GM23338 (cell line): ENCODE results near the gene ESPL1. TPM values are rescaled to one million over a fixed set of nuclear protein-coding genes. Genes with fewer than 3 reads are reported as not detected.

ENCODE experiments used
- ATAC-seq: fragments of 200-7000 bp; cut with Tn5 transposase; 3 replicates; pipeline ENCODE4 v1.9.1; 2020
- DNase-seq: peaks from one replicate; pipeline ENCODE4 v3.0.0-alpha.2; 2015; ENCODE audit warnings: low spot score
- H2AFZ ChIP-seq: fragments of 200-600 bp; sonication (generic); 2 replicates; pipeline ENCODE4 v1.8.0; 2016; ENCODE audit warnings: antibody characterized with exemption, mild to moderate bottlenecking, moderate library complexity
- H3F3A ChIP-seq: fragments of 200-600 bp; sonication (generic); replicated peaks from 2 replicates; pipeline ENCODE4 v1.8.0; 2017; ENCODE audit warnings: antibody characterized with exemption, mixed run types, low read depth
- H3K27ac ChIP-seq: fragments of 200-600 bp; sonication (generic); 2 replicates; pipeline ENCODE4 v1.6.1; 2016; ENCODE audit warnings: low read depth
- H3K27me3 ChIP-seq: fragments of 200-600 bp; sonication (generic); 2 replicates; pipeline ENCODE4 v1.8.0; 2016; ENCODE audit warnings: mild to moderate bottlenecking, mixed run types, moderate library complexity; ENCODE audit not compliant: insufficient read depth
- H3K36me3 ChIP-seq: fragments of 200-600 bp; sonication (generic); 2 replicates; pipeline ENCODE4 v1.8.0; 2016; ENCODE audit warnings: mild to moderate bottlenecking; ENCODE audit not compliant: insufficient read depth
- H3K4me1 ChIP-seq: fragments of 200-600 bp; sonication (generic); 2 replicates; pipeline ENCODE4 v1.8.0; 2016; ENCODE audit warnings: mild to moderate bottlenecking, moderate library complexity; ENCODE audit not compliant: insufficient read depth
- H3K4me2 ChIP-seq: fragments of 200-600 bp; sonication (generic); 2 replicates; pipeline ENCODE4 v1.7.1; 2017; ENCODE audit warnings: mixed run types
- H3K4me3 ChIP-seq: fragments of 200-600 bp; sonication (generic); 2 replicates; pipeline ENCODE4 v1.6.1; 2016; ENCODE audit warnings: mixed run types
- H3K79me2 ChIP-seq: fragments of 200-600 bp; sonication (generic); replicated peaks from 2 replicates; pipeline ENCODE4 v1.8.0; 2017; ENCODE audit warnings: mild to moderate bottlenecking; ENCODE audit not compliant: insufficient read depth
- H3K9me2 ChIP-seq: fragments of 200-600 bp; sonication (generic); 2 replicates; pipeline ENCODE4 v1.8.0; 2017; ENCODE audit not compliant: insufficient read depth
- H4K20me1 ChIP-seq: fragments of 200-600 bp; sonication (generic); replicated peaks from 2 replicates; pipeline ENCODE4 v1.8.0; 2017; ENCODE audit warnings: mild to moderate bottlenecking; ENCODE audit not compliant: insufficient read depth
- H3K27ac Mint-ChIP-seq: 2 replicates; pipeline ENCODE4 v1.8.0; 2020; ENCODE audit warnings: inconsistent platforms, mild to moderate bottlenecking, moderate library complexity, mixed read lengths
- H3K27me3 Mint-ChIP-seq: 3 replicates; pipeline ENCODE4 v1.8.0; 2022; ENCODE audit warnings: low read depth, mild to moderate bottlenecking, moderate library complexity, mixed read lengths, inconsistent platforms; ENCODE audit not compliant: insufficient read depth, poor library complexity
- H3K36me3 Mint-ChIP-seq: 3 replicates; pipeline ENCODE4 v1.8.0; 2021; ENCODE audit warnings: low read depth, mild to moderate bottlenecking, inconsistent platforms, moderate library complexity, mixed read lengths
- H3K4me1 Mint-ChIP-seq: 3 replicates; pipeline ENCODE4 v1.8.0; 2020; ENCODE audit warnings: mild to moderate bottlenecking, inconsistent platforms, mixed read lengths
- H3K4me3 Mint-ChIP-seq: 3 replicates; pipeline ENCODE4 v1.8.0; 2021; ENCODE audit warnings: moderate library complexity, mild to moderate bottlenecking, inconsistent platforms, mixed read lengths
- H3K9me3 Mint-ChIP-seq: 3 replicates; pipeline ENCODE4 v1.8.0; 2020; ENCODE audit warnings: moderate library complexity, mild to moderate bottlenecking, inconsistent platforms, mixed read lengths
- CREB1 ChIP-seq: fragments of 250-450 bp; sonication (Bioruptor Pico); IDR thresholded peaks from 2 replicates; pipeline ENCODE4 v1.5.0; 2020; ENCODE audit warnings: low read depth, mild to moderate bottlenecking, moderate library complexity
- ETS1 ChIP-seq: IDR thresholded peaks from 2 replicates; pipeline ENCODE4 v1.6.1; 2016; ENCODE audit warnings: antibody characterized with exemption
- EZH2 ChIP-seq: fragments of 200-600 bp; sonication (generic); IDR thresholded peaks from one replicate; pipeline ENCODE4 v1.8.0; 2017; ENCODE audit warnings: antibody characterized with exemption, mild to moderate bottlenecking, low read depth; ENCODE audit not compliant: unreplicated experiment
- EZH2phosphoT487 ChIP-seq: fragments of 200-600 bp; sonication (generic); IDR thresholded peaks from one replicate; pipeline ENCODE4 v1.8.1; 2018; ENCODE audit warnings: antibody characterized with exemption; ENCODE audit not compliant: unreplicated experiment
- JUNB ChIP-seq: IDR thresholded peaks from one replicate; pipeline ENCODE4 v1.6.1; 2016; ENCODE audit warnings: antibody characterized with exemption; ENCODE audit not compliant: unreplicated experiment
- NANOG ChIP-seq: IDR thresholded peaks from 2 replicates; pipeline ENCODE4 v1.6.1; 2016; ENCODE audit warnings: antibody characterized with exemption, borderline replicate concordance
- POLR2AphosphoS5 ChIP-seq: IDR thresholded peaks from 2 replicates; pipeline ENCODE4 v1.6.1; 2016; ENCODE audit warnings: antibody characterized with exemption, low read depth
- REST ChIP-seq: IDR thresholded peaks from one replicate; pipeline ENCODE4 v1.6.1; 2018; ENCODE audit warnings: antibody characterized with exemption; ENCODE audit not compliant: unreplicated experiment
- STAT1 ChIP-seq: IDR thresholded peaks from one replicate; pipeline ENCODE4 v1.6.1; 2016; ENCODE audit warnings: antibody characterized with exemption; ENCODE audit not compliant: unreplicated experiment
- ZNF114 ChIP-seq: fragments of 250-450 bp; sonication (Bioruptor Pico); IDR thresholded peaks from 2 replicates; pipeline ENCODE4 v1.5.0; 2020; ENCODE audit warnings: mild to moderate bottlenecking, moderate library complexity
- ZNF331 ChIP-seq: fragments of 250-450 bp; sonication (Bioruptor Pico); IDR thresholded peaks from 2 replicates; pipeline ENCODE4 v1.5.0; 2020; ENCODE audit warnings: low read depth, mild to moderate bottlenecking, moderate library complexity
- polyA plus RNA-seq: library from polyadenylated mRNA; unstranded; fragments of >200 nt; fragmentation: Nextera tagmentation; extraction: Ambion mirVana; gene quantifications from 2 replicates; pipeline ENCODE4 v1.2.1, GENCODE V29; 2016
- total RNA-seq: library from RNA; depleted of rRNA; stranded (reverse); fragments of >200 nt; shearing (Covaris generic); gene quantifications from 2 replicates; pipeline ENCODE4 v1.2.3, GENCODE V29; 2014
- TF ChIP-seq, protein P1 (sequence below), 2 experiments: fragments of 200-600 bp in 1 of 2; sonication (generic) in 1 of 2; conservative IDR thresholded peaks; 2 replicates each; pipeline versions ENCODE4 v1.5.1 to v1.6.1; 2016 to 2017; ENCODE audit warnings: antibody characterized with exemption in 2 of 2, low read depth in 2 of 2, mild to moderate bottlenecking in 2 of 2, moderate library complexity in 1 of 2
- TF ChIP-seq, protein P2 (sequence below): fragments of 250-450 bp; sonication (Bioruptor Pico); IDR thresholded peaks from 2 replicates; pipeline ENCODE4 v1.5.0; 2020; ENCODE audit warnings: mild to moderate bottlenecking, moderate library complexity

Gene ESPL1
- total and polyA plus RNA-seq, 2 experiments from 2014 or later = 13.2 to 56.5 TPM

DNA sequence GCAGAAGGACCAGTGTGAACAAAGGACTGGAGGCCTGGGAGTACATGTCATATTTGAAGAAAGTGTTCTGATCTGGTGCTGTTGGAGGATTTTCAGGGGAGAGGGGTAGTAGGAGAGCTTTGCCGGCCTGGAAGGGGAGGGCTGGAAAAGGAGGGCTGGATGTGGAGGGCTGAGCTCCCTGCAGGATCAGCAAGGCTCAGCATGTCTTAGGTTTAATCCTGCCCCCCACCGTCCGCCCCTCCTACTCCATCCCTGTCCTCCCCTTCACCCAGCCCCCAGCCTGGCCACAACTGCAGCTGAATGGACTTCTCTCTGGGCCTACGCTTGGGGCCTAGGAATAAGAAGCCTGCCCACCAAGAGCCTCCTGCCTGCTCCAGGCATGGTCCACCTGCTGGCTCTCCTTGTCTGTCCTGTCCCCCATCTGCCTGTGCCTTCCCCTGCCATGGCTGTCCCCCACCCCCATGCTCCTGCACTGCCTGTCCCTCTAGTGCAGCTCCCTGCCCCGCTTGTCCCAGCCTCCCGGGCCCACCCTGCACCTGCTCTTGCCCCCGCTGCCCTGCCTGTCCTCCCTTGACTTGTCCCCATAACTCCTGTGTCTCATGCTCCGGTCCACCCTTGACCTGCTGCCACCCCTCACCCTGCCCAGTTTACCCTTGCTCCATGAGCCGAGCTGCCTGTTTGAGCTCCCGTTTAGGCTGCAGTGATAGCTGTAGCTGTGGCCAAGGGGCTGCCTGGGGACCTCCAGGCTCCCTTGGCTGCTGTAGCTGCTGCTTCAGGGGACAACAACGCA lies 26.3 kb upstream of the ESPL1 start:
- DNase-seq (peak; percentile 38), ATAC-seq (peak; percentile 85)
- Mint-ChIP-seq H3K4me1 (peaks cover 43% of the 10 kb centered on the region), H3K27me3 (peaks cover 11% of the 10 kb centered on the region), H3K4me3 (peak overlapping the region; percentile 22; the same call in 1 of the 3 replicates), H3K36me3 (no peaks in the 10 kb centered on the region; the same call in 2 of the 3 replicates), H3K9me3 (peaks cover 2% of the 10 kb centered on the region; the same call in 1 of the 3 replicates), H3K27ac (peak overlapping the region; percentile 51; the same call in 1 of the 2 replicates)
- Histone ChIP-seq H2AFZ (peak overlapping the region; percentile 78), H4K20me1 (no peaks in the 10 kb centered on the region), H3K4me3 (no peak overlapping the region), H3K27me3 (no peaks in the 10 kb centered on the region), H3K4me2 (peak overlapping the region; percentile 62; the same call in 1 of the 2 replicates), H3K9me2 (no peaks in the 10 kb centered on the region), H3K27ac (no peak overlapping the region), H3F3A (no peaks in the 10 kb centered on the region), H3K4me1 (peaks cover 28% of the 10 kb centered on the region), H3K36me3 (no peaks in the 10 kb centered on the region), H3K79me2 (no peaks in the 10 kb centered on the region)
- TF ChIP-seq, protein P1, sequence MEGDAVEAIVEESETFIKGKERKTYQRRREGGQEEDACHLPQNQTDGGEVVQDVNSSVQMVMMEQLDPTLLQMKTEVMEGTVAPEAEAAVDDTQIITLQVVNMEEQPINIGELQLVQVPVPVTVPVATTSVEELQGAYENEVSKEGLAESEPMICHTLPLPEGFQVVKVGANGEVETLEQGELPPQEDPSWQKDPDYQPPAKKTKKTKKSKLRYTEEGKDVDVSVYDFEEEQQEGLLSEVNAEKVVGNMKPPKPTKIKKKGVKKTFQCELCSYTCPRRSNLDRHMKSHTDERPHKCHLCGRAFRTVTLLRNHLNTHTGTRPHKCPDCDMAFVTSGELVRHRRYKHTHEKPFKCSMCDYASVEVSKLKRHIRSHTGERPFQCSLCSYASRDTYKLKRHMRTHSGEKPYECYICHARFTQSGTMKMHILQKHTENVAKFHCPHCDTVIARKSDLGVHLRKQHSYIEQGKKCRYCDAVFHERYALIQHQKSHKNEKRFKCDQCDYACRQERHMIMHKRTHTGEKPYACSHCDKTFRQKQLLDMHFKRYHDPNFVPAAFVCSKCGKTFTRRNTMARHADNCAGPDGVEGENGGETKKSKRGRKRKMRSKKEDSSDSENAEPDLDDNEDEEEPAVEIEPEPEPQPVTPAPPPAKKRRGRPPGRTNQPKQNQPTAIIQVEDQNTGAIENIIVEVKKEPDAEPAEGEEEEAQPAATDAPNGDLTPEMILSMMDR (conservative IDR thresholded peaks at IDR 0.05; ENCODE audit: low read depth in 2 of 2) = no peak
- TF ChIP-seq ETS1 (no peak), ZNF331 (no peak), CREB1 (CRISPR knock-in tag) (no peak), EZH2phosphoT487 (no peak), POLR2AphosphoS5 (no peak), EZH2 (no peak), NANOG (no peak), REST (no peak), STAT1 (no peak), ZNF114 (CRISPR knock-in tag) (no peak), JUNB (no peak)
- TF ChIP-seq, protein P2, sequence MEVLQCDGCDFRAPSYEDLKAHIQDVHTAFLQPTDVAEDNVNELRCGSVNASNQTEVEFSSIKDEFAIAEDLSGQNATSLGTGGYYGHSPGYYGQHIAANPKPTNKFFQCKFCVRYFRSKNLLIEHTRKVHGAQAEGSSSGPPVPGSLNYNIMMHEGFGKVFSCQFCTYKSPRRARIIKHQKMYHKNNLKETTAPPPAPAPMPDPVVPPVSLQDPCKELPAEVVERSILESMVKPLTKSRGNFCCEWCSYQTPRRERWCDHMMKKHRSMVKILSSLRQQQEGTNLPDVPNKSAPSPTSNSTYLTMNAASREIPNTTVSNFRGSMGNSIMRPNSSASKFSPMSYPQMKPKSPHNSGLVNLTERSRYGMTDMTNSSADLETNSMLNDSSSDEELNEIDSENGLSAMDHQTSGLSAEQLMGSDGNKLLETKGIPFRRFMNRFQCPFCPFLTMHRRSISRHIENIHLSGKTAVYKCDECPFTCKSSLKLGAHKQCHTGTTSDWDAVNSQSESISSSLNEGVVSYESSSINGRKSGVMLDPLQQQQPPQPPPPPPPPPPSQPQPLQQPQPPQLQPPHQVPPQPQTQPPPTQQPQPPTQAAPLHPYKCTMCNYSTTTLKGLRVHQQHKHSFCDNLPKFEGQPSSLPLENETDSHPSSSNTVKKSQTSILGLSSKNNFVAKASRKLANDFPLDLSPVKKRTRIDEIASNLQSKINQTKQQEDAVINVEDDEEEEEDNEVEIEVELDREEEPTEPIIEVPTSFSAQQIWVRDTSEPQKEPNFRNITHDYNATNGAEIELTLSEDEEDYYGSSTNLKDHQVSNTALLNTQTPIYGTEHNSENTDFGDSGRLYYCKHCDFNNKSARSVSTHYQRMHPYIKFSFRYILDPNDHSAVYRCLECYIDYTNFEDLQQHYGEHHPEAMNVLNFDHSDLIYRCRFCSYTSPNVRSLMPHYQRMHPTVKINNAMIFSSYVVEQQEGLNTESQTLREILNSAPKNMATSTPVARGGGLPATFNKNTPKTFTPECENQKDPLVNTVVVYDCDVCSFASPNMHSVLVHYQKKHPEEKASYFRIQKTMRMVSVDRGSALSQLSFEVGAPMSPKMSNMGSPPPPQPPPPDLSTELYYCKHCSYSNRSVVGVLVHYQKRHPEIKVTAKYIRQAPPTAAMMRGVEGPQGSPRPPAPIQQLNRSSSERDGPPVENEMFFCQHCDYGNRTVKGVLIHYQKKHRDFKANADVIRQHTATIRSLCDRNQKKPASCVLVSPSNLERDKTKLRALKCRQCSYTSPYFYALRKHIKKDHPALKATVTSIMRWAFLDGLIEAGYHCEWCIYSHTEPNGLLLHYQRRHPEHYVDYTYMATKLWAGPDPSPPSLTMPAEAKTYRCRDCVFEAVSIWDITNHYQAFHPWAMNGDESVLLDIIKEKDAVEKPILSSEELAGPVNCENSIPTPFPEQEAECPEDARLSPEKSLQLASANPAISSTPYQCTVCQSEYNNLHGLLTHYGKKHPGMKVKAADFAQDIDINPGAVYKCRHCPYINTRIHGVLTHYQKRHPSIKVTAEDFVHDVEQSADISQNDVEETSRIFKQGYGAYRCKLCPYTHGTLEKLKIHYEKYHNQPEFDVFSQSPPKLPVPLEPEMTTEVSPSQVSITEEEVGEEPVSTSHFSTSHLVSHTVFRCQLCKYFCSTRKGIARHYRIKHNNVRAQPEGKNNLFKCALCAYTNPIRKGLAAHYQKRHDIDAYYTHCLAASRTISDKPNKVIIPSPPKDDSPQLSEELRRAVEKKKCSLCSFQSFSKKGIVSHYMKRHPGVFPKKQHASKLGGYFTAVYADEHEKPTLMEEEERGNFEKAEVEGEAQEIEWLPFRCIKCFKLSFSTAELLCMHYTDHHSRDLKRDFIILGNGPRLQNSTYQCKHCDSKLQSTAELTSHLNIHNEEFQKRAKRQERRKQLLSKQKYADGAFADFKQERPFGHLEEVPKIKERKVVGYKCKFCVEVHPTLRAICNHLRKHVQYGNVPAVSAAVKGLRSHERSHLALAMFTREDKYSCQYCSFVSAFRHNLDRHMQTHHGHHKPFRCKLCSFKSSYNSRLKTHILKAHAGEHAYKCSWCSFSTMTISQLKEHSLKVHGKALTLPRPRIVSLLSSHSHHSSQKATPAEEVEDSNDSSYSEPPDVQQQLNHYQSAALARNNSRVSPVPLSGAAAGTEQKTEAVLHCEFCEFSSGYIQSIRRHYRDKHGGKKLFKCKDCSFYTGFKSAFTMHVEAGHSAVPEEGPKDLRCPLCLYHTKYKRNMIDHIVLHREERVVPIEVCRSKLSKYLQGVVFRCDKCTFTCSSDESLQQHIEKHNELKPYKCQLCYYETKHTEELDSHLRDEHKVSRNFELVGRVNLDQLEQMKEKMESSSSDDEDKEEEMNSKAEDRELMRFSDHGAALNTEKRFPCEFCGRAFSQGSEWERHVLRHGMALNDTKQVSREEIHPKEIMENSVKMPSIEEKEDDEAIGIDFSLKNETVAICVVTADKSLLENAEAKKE (CRISPR knock-in tag) = no peak
